SK-N-SH (cell line): ENCODE results near the gene AKT2. TPM values are rescaled to one million over a fixed set of nuclear protein-coding genes. Genes with fewer than 3 reads are reported as not detected.

Experiments
- CTCF ChIA-PET: fragments of 300-600, 350-600 bp; formaldehyde crosslinking; extraction: SDS; loops from one replicate; lab custom pipeline; 2021; lab: Yijun Ruan, JAX
- POLR2A ChIA-PET: fragments of 350-600 bp; sonication (Branson Sonifier 250); formaldehyde crosslinking; extraction: SDS; loops from one replicate; lab custom pipeline; 2020; ENCODE audit warnings: antibody characterized with exemption, inconsistent platforms; lab: Yijun Ruan, JAX
- DNase-seq: peaks from one replicate; pipeline ENCODE4 v3.0.0; 2012
- H2AFZ ChIP-seq: fragments of 200-600 bp; sonication (generic); 2 replicates; pipeline ENCODE4 v1.8.1; 2016; ENCODE audit warnings: antibody characterized with exemption, mild to moderate bottlenecking, low read depth
- H3F3A ChIP-seq: fragments of 200-600 bp; sonication (generic); replicated peaks from 2 replicates; pipeline ENCODE3; 2016; ENCODE audit warnings: antibody characterized with exemption, mild to moderate bottlenecking; ENCODE audit not compliant: insufficient read depth
- H3K27ac ChIP-seq, 2 experiments: fragments of 200-500 bp in 1 of 2; fragments of 200-600 bp in 1 of 2; sonication (Bioruptor generic) in 1 of 2; sonication (generic), shearing (Covaris generic) in 1 of 2; 2 replicates each; pipeline versions ENCODE4 v1.5.1 to v1.6.1; 2014 to 2016; ENCODE audit warnings: low read depth in 2 of 2, inconsistent platforms in 1 of 2, low read length in 1 of 2, mild to moderate bottlenecking in 1 of 2, mixed read lengths in 1 of 2
- H3K27me3 ChIP-seq: fragments of 200-600 bp; sonication (generic), shearing (Covaris generic); 2 replicates; pipeline ENCODE4 v1.6.1; 2016; ENCODE audit warnings: mixed run types; ENCODE audit not compliant: insufficient read depth
- H3K36me3 ChIP-seq, 2 experiments: fragments of 200-500 bp in 1 of 2; fragments of 200-600 bp in 1 of 2; sonication (Bioruptor generic) in 1 of 2; sonication (generic) in 1 of 2; replicated peaks in 1 of 2; 2 replicates each; pipeline versions ENCODE3 to v1.5.1; 2014 to 2016; ENCODE audit warnings: low read length in 1 of 2, mild to moderate bottlenecking in 1 of 2; ENCODE audit not compliant: insufficient read depth in 2 of 2, control insufficient read depth in 1 of 2
- H3K4me1 ChIP-seq, 2 experiments: fragments of 200-500 bp in 1 of 2; fragments of 200-600 bp in 1 of 2; sonication (Bioruptor generic) in 1 of 2; sonication (generic), shearing (Covaris generic) in 1 of 2; 2 replicates each; pipeline versions ENCODE4 v1.5.1 to v1.6.1; 2014 to 2016; ENCODE audit warnings: low read depth in 1 of 2, low read length in 1 of 2, mixed run types in 1 of 2; ENCODE audit not compliant: insufficient read depth in 2 of 2, control insufficient read depth in 1 of 2
- H3K4me2 ChIP-seq: fragments of 200-600 bp; sonication (generic), shearing (Covaris generic); 2 replicates; pipeline ENCODE4 v1.6.1; 2017; ENCODE audit warnings: mixed run types
- H3K4me3 ChIP-seq, 2 experiments: fragments of 200-500 bp in 1 of 2; fragments of 200-600 bp in 1 of 2; sonication (Bioruptor generic) in 1 of 2; sonication (generic), shearing (Covaris generic) in 1 of 2; 2 replicates each; pipeline versions ENCODE4 v1.5.1 to v1.8.1; 2014 to 2016; ENCODE audit warnings: low read depth in 2 of 2, inconsistent platforms in 1 of 2, low read length in 1 of 2, mild to moderate bottlenecking in 1 of 2, mixed read lengths in 1 of 2, moderate library complexity in 1 of 2
- H3K79me2 ChIP-seq: fragments of 200-600 bp; sonication (generic); 2 replicates; pipeline ENCODE4 v1.8.1; 2017; ENCODE audit warnings: mild to moderate bottlenecking; ENCODE audit not compliant: insufficient read depth
- H3K9ac ChIP-seq: fragments of 200-600 bp; sonication (generic); 2 replicates; pipeline ENCODE4 v1.6.1; 2017; ENCODE audit warnings: mixed run types
- H3K9me2 ChIP-seq: fragments of 200-600 bp; sonication (generic); 2 replicates; pipeline ENCODE4 v1.6.1; 2017; ENCODE audit warnings: mixed run types
- H3K9me3 ChIP-seq: fragments of 200-600 bp; sonication (generic); 2 replicates; pipeline ENCODE4 v1.6.1; 2017; ENCODE audit warnings: mixed run types, mild to moderate bottlenecking, moderate library complexity
- H4K20me1 ChIP-seq: fragments of 200-600 bp; sonication (generic); 2 replicates; pipeline ENCODE4 v1.6.1; 2017; ENCODE audit warnings: mild to moderate bottlenecking, mixed run types; ENCODE audit not compliant: insufficient read depth
- CHD2 ChIP-seq: fragments of 150-350 bp; IDR thresholded peaks from 2 replicates; pipeline ENCODE4 v1.6.1; 2018; ENCODE audit warnings: low read length; ENCODE audit not compliant: partially characterized antibody
- ELF1 ChIP-seq: IDR thresholded peaks from 2 replicates; pipeline ENCODE4 v1.4.0; 2012
- MEF2A ChIP-seq: IDR thresholded peaks from 2 replicates; pipeline ENCODE4 v1.4.0; 2012; ENCODE audit warnings: low read depth, borderline replicate concordance
- REST ChIP-seq: IDR thresholded peaks from 2 replicates; pipeline ENCODE4 v1.6.1; 2012; ENCODE audit warnings: mild to moderate bottlenecking, low read depth, low read length, moderate library complexity
- TAF1 ChIP-seq: IDR thresholded peaks from 2 replicates; pipeline ENCODE4 v1.6.1; 2012; ENCODE audit warnings: low read depth, mild to moderate bottlenecking, low read length, moderate library complexity, borderline replicate concordance
- WGBS: methylation state at CpG from one replicate; pipeline ENCODE4 v1.1.6; 2017; ENCODE audit warnings: low lambda C conversion rate; 5-methylcytosine and 5-hydroxymethylcytosine counted together
- polyA plus RNA-seq, 3 experiments: library from polyadenylated mRNA; depleted of rRNA; stranded (reverse); fragments of >200 nt; gene quantifications; 2 replicates each; pipeline ENCODE4 v1.2.3, GENCODE V29; 2012
- TF ChIP-seq, protein P1 (sequence below): fragments of 150-350 bp; IDR thresholded peaks from 2 replicates; pipeline ENCODE4 v1.6.1; 2016; ENCODE audit warnings: mild to moderate bottlenecking, low read depth, low read length

Gene AKT2
- polyA plus RNA-seq, 1 of the 3 experiments (the other 2 are of a cell fraction) = 99.8 TPM

GRCh38 chr19:40232479-40232878, 52.7 kb downstream of the AKT2 start:
- WGBS = 87% methylated on average over 12 of the region's 12 CpGs
- POLR2A ChIA-PET = no interaction called here
- CTCF ChIA-PET = interaction anchor here (0.6 to 1.1 kb wide), 2 partner anchors 35 to 93 kb away, joined by 3 read pairs; no protein-coding TSS in a partner anchor

More at GRCh38 chr19:40232479-40232878, 52.7 kb downstream of the AKT2 start:
- H3K4me1 ChIP-seq = peaks cover 0 to 8% of the 10 kb centered on the region in 2 experiments; a peak in 1 of 4 replicates
- DNase-seq = no peak
- no peaks in the 10 kb centered on the region for H4K20me1 ChIP-seq
- H2AFZ ChIP-seq = no peak overlapping the region
- no peak overlapping the region for H3K27ac ChIP-seq
- H3K27me3 ChIP-seq = no peaks in the 10 kb centered on the region
- no peak overlapping the region for H3K4me3 ChIP-seq
- no peak overlapping the region for H3K4me2 ChIP-seq
- H3F3A ChIP-seq = peaks cover 17% of the 10 kb centered on the region
- no peaks in the 10 kb centered on the region for H3K9me2 ChIP-seq
- no peak overlapping the region for H3K9ac ChIP-seq
- no peaks in the 10 kb centered on the region for H3K9me3 ChIP-seq
- H3K36me3 ChIP-seq = peaks cover 3 to 32% of the 10 kb centered on the region in 2 experiments
- TF ChIP-seq TAF1 = no peak
- TF ChIP-seq MEF2A = no peak
- TF ChIP-seq CHD2 = no peak
- TF ChIP-seq, protein P1, sequence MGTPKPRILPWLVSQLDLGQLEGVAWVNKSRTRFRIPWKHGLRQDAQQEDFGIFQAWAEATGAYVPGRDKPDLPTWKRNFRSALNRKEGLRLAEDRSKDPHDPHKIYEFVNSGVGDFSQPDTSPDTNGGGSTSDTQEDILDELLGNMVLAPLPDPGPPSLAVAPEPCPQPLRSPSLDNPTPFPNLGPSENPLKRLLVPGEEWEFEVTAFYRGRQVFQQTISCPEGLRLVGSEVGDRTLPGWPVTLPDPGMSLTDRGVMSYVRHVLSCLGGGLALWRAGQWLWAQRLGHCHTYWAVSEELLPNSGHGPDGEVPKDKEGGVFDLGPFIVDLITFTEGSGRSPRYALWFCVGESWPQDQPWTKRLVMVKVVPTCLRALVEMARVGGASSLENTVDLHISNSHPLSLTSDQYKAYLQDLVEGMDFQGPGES = no peak
- TF ChIP-seq ELF1 = no peak
- TF ChIP-seq REST = no peak
- no peaks in the 10 kb centered on the region for H3K79me2 ChIP-seq
